ENCODE results near the gene HOTAIR. TPM values are rescaled to one million over a fixed set of nuclear protein-coding genes. Genes with fewer than 3 reads are reported as not detected.
A peak's percentile ranks its signal among the peaks of the same experiment; 100 is the strongest.

Gene HOTAIR
- total RNA-seq, 1 experiment from 2014 or later: not detected

GRCh38 chr12:53941187-53941586 is 33.6 kb downstream of the HOTAIR start:
- no peak for DNase-seq (ENCODE audit: low spot score)
- Mint-ChIP-seq H3K36me3 (no peaks in the 10 kb centered on the region), H3K27me3 (ENCODE audit: low read depth) (peaks cover 99% of the 10 kb centered on the region), H3K4me1 (peaks cover 17% of the 10 kb centered on the region), H3K9me3 (no peaks in the 10 kb centered on the region), H3K4me3 (no peak overlapping the region), H3K27ac (no peak overlapping the region)
- ATAC-seq: no peak
- no peak for TF ChIP-seq CBFB (CRISPR knock-in tag; IDR thresholded peaks at IDR 0.05; ENCODE audit: low read depth)
- TF ChIP-seq NFYB (CRISPR knock-in tag; conservative IDR thresholded peaks at IDR 0.05; ENCODE audit: low read depth): no peak
- TF ChIP-seq ZNF219 (CRISPR knock-in tag; IDR thresholded peaks at IDR 0.05; ENCODE audit: borderline replicate concordance): no peak
- no peak for TF ChIP-seq OVOL2 (CRISPR knock-in tag; IDR thresholded peaks at IDR 0.05; ENCODE audit: borderline replicate concordance)
- no peak for TF ChIP-seq FOXP1 (CRISPR knock-in tag; IDR thresholded peaks at IDR 0.05; ENCODE audit: borderline replicate concordance)
- no peak for TF ChIP-seq ZNF317 (CRISPR knock-in tag; IDR thresholded peaks at IDR 0.05; ENCODE audit: borderline replicate concordance, low read depth)
- TF ChIP-seq ZNF232 (CRISPR knock-in tag; IDR thresholded peaks at IDR 0.05): no peak
- no peak for TF ChIP-seq JAZF1 (CRISPR knock-in tag; IDR thresholded peaks at IDR 0.05)
- no peak for TF ChIP-seq FOXK1 (CRISPR knock-in tag; IDR thresholded peaks at IDR 0.05)
- no peak for TF ChIP-seq RELA (CRISPR knock-in tag; IDR thresholded peaks at IDR 0.05; ENCODE audit: borderline replicate concordance)
- TF ChIP-seq CREM (CRISPR knock-in tag; IDR thresholded peaks at IDR 0.05): no peak
- no peak for TF ChIP-seq NFATC4 (CRISPR knock-in tag; IDR thresholded peaks at IDR 0.05)
- TF ChIP-seq ZNF121 (CRISPR knock-in tag; IDR thresholded peaks at IDR 0.05): no peak
- TF ChIP-seq E2F1 (CRISPR knock-in tag; IDR thresholded peaks at IDR 0.05): no peak
- TF ChIP-seq ATF2 (CRISPR knock-in tag; IDR thresholded peaks at IDR 0.05; ENCODE audit: borderline replicate concordance, low read depth): no peak
- TF ChIP-seq FOXP4 (CRISPR knock-in tag; IDR thresholded peaks at IDR 0.05): no peak
- TF ChIP-seq E2F4 (CRISPR knock-in tag; IDR thresholded peaks at IDR 0.05; ENCODE audit: borderline replicate concordance, low read depth): no peak
- TF ChIP-seq FOXJ3 (CRISPR knock-in tag; IDR thresholded peaks at IDR 0.05; ENCODE audit: borderline replicate concordance): no peak
- POLR2A ChIA-PET: no interaction called here
- CTCF ChIA-PET: interaction anchor here (2.2 kb wide), 1 partner anchor 10 kb away, joined by 10 read pairs; no protein-coding TSS in a partner anchor

GRCh38 chr12:53940443-53941014 is 34.2 kb downstream of the HOTAIR start:
- POLR2A ChIA-PET: no interaction called here
- DNase-seq (ENCODE audit: low spot score) (no peak), ATAC-seq (no peak)
- peaks cover 99% of the 10 kb centered on the region for H3K27me3 Mint-ChIP-seq (ENCODE audit: low read depth)
- H3K4me3 Mint-ChIP-seq: peak overlapping the region; percentile 3
- TF ChIP-seq NFATC4 (CRISPR knock-in tag; IDR thresholded peaks at IDR 0.05) (no peak), NFYB (CRISPR knock-in tag; conservative IDR thresholded peaks at IDR 0.05; ENCODE audit: low read depth) (no peak), CDX4 (CRISPR knock-in tag; IDR thresholded peaks at IDR 0.05; ENCODE audit: borderline replicate concordance) (no peak), MLX (CRISPR knock-in tag; IDR thresholded peaks at IDR 0.05) (no peak), SOX15 (CRISPR knock-in tag; IDR thresholded peaks at IDR 0.05) (no peak), SP1 (CRISPR knock-in tag; conservative IDR thresholded peaks at IDR 0.05) (no peak), ZNF263 (CRISPR knock-in tag; IDR thresholded peaks at IDR 0.05; ENCODE audit: low read depth) (no peak), PRRX2 (CRISPR knock-in tag; IDR thresholded peaks at IDR 0.05) (no peak), ESRRA (CRISPR knock-in tag; IDR thresholded peaks at IDR 0.05; ENCODE audit: borderline replicate concordance) (no peak), ZNF219 (CRISPR knock-in tag; IDR thresholded peaks at IDR 0.05; ENCODE audit: borderline replicate concordance) (no peak)
- H3K27ac Mint-ChIP-seq: no peak overlapping the region
- no peaks in the 10 kb centered on the region for H3K36me3 Mint-ChIP-seq
- peaks cover 24% of the 10 kb centered on the region for H3K4me1 Mint-ChIP-seq
- no peaks in the 10 kb centered on the region for H3K9me3 Mint-ChIP-seq
- CTCF ChIA-PET: interaction anchor here (1.3 to 2.7 kb wide), 4 partner anchors 11 to 197 kb away, joined by 5 to 10 read pairs (median 6); no protein-coding TSS in a partner anchor

Data from WTC11 (cell line).